ENCODE data around the gene FARP1. TPM values are rescaled to one million over a fixed set of nuclear protein-coding genes. Genes with fewer than 3 reads are reported as not detected.

The FARP1 gene
- total and polyA plus RNA-seq, 2 of the 13 experiments (the other 11 are each of a cell fraction or from before 2014, with no cell fraction given), result 70.6 to 126 TPM

- TF ChIP-seq TAF1 (CRISPR knock-in tag; IDR thresholded peaks at IDR 0.05) (0 out of 2 replicates have a peak, but pooled peaks have one; percentile 41), STAT5B (CRISPR knock-in tag; IDR thresholded peaks at IDR 0.05) (no peak), TBL1XR1 (IDR thresholded peaks at IDR 0.05; ENCODE audit: borderline replicate concordance, low read length, partially characterized antibody) (no peak), NFYC (CRISPR knock-in tag; IDR thresholded peaks at IDR 0.05) (no peak; the same call in 1 of the 2 replicates), FOXK2 (IDR thresholded peaks at IDR 0.05) (no peak), ZBTB2 (CRISPR knock-in tag; IDR thresholded peaks at IDR 0.05; ENCODE audit: low read depth) (no peak), NFRKB (IDR thresholded peaks at IDR 0.05) (no peak), CEBPB (IDR thresholded peaks at IDR 0.05; ENCODE audit: borderline replicate concordance, low read depth, low read length) (no peak), ZNF691 (CRISPR knock-in tag; IDR thresholded peaks at IDR 0.05; ENCODE audit: borderline replicate concordance, low read depth) (no peak), ZC3H4 (CRISPR knock-in tag; IDR thresholded peaks at IDR 0.05; ENCODE audit: borderline replicate concordance) (no peak), ZNF205 (CRISPR knock-in tag; IDR thresholded peaks at IDR 0.05) (no peak), STAT6 (CRISPR knock-in tag; IDR thresholded peaks at IDR 0.05; ENCODE audit: borderline replicate concordance) (0 out of 2 replicates have a peak, but pooled peaks have one; percentile 65), HES4 (CRISPR knock-in tag; IDR thresholded peaks at IDR 0.05; ENCODE audit: borderline replicate concordance) (no peak), ZNF713 (CRISPR knock-in tag; IDR thresholded peaks at IDR 0.05) (no peak), JUNB (CRISPR knock-in tag; IDR thresholded peaks at IDR 0.05; ENCODE audit: borderline replicate concordance) (no peak; the same call in 1 of the 2 replicates), PHF5A (CRISPR knock-in tag; IDR thresholded peaks at IDR 0.05; ENCODE audit: low read depth, unreplicated experiment) (no peak), BCLAF1 (IDR thresholded peaks at IDR 0.05) (no peak), ZNF782 (CRISPR knock-in tag; IDR thresholded peaks at IDR 0.05; ENCODE audit: borderline replicate concordance) (no peak), HCFC1 (IDR thresholded peaks at IDR 0.05; ENCODE audit: low read depth, low read length) (no peak)
Measured at GRCh38 chr13:98273067-98273823, 130.4 kb downstream of the FARP1 start (continued).

Measured in HepG2 (cell line).